ENCODE data around the gene TF.

TF gene

DNA sequence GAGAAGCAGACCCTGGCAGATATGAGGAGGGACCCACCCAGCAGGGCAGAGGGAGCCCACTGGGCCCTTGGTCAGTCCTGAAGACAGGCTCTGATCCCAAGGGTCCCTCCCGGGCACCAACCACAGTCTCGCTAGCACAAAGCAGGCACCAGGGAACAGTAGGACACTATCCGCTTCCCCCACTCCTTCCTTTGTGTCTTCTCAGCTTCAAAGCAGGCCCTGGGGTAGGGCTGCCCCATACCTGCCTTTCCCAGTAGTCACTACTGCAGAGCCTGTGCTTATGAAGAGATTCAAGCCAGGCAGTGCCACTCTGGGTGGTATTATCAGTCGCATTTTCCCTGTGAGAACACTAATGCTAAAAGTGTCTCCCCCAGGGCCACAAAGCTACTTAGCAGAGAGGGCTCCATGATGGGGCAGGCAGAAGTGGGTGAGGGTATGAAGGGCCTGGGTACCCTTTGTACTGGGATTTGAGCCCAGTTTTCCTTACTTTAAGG is 92.2 kb downstream of the TF start:
- no peak for DNase-seq

DNA sequence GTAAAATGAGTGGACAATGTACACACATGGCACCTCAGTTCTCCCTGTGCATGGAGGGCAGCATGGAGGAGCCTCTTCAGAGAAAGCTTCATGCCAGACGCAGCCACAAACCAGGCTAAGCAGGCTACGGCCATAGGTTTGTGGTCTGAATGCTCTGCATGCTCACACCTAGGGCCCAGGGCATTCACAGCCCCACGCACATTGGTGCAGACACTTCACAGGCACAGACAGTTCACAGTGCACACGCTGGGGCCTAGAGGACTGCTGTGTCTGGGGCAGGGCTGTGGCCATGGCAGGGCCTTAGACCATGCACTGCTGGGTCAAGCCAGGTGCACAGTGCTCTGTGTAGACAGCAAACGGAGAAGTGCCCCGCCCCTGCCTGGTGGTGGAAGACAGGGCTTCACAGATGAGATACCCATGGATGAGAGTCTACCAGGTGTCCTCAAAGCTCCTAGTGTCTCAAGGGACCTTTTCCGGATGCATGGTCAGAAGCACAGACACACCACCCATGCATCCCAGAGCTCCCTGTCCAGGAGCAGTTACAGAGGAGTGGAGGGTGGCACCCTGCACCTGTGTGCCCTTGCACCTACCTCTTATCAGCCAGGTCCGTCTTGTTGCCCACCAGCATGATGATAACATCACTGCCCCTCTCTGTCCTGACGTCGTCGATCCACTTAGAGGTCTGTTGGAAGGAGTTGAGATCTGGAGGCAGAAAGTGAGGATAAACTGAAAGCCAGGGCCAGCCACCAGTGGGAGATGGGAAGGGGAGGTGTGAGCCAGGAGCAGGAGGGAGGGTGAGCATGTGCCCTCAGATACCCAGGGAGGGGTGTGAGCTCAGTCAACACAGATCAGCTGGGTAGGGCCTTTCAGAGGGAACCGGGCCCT is 93.0 kb downstream of the TF start:
- DNase-seq: no peak

DNA sequence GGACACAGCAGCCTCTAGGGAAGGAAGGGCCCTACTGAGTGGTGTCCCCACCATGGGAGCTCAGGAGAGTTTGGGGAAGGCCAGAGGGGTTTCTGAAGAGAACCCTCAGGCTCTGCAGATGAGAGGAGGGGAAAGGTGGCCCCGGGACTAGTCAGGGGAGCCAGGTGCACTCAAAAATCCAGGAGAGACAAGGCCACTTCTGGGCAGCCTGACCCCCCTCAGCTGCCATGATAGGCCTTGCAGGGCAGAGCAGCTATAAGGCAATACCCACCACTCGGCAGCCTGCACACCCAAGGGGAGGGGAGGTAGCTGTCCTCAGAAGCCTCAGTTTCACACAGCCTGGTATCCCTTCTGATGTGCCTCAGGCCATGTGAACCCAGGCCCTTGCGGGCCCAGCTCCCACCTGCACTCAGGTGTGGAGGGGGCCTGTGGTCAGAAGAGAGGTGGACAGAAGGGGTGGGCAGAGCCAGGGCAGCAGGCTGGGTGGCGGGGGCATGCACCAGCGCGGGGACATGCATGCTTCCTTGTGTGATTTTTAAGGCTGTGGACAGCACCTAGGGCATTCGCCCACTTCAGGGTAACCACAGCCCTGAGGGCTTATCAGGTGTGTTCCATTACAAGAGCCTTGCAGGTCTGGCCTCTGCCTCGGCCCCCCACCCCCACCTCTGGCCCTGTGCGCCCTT is 94.0 kb downstream of the TF start:
- no peak for DNase-seq

DNA sequence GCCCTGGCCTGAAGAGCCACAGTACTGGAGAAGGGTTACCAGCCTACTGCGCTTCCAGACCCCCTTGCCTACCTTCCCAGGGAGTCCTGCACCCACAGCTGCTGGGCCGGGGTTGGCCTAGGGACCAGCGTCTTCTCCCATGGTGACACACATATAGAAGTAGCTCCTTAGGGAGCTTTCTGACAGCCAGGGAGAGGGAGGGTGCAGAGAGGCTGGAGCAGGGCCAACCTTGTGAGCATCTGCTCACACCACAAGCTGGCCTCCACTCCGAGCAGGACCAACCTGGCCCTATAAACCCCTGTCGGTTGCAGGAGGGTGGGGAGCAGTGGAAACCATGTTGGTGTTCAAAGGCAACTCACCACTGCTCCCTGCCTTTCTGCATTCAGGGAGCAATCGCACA is 94.6 kb downstream of the TF start:
- no peak for DNase-seq

DNA sequence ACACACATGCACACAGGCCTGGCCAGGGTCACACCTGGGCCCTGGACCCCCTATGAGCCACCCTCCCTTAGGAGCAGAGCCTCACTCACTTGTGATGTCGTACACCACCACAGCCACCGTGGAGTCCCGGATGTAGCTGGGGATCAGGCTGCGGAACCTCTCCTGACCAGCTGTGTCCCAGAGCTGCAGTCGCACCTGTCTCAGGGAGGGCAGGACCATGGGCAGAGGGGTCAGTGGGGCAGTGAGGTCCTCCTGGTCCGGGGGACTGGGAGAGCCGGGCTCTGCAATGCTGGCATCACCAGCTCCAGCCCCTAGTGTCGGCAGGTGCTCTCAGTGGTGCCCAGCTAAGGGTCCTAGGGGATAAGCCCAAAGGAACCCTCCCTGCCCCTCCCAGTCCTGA is 95.0 kb downstream of the TF start:
- no peak for DNase-seq

DNA sequence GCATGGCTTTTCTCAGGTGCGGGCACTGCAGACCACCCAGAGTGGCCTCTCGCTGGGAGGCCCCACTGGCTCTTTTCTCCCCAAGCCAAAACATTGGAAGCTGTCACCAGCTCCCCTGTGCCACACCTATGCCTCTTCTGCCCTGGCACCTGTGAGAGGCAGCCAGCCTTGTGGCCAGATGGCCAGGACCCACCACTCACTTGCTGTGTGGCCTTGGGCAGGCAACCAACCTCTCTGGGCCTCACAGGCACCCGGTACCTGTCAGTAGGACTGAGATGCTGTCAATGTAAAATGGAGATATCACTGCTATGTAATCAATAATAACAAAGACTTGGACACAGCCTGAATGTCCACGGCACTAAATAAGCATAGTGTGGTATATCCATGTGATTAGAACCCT is 96.0 kb downstream of the TF start:
- no peak for DNase-seq

DNA sequence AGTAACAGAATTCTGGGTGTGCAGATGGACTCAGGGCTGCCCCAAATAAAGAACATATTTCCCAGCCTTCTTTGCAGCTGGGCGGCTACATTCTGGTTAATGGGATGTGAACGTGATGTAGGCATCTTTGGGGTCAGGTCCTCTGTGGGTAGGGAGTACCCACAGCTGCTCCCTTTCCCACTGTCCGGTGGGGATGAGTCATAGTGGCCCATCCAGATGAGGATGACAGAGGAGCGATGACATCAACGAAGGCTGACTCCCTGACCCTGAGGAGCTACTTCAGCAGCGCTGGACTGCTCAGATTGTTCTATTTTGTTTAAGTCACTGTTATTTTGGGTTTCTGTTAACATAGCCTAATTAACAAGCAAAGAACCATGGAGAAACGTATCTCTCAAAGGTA is 97.4 kb downstream of the TF start:
- no peak for DNase-seq

DNA sequence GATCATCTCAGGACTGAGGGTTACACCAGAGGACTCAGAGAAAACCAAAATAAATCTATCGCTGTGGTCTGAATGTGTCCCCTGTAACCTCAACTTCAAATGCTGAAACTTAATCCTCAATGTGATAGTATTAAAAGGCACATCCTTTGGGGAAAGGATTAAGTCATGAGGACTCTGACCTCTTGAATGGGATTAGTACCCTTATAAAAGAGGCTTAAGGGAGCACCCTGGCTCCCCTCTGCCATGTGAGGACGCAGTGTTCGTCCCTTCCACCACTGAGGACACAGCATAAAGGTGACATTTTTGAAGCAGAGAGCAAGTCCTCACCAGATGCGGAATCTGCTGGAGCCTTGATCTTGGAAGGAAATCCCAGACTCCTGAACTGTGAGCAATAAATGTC is 98.9 kb downstream of the TF start:
- DNase-seq: no peak

Data from NCI-H146 (cell line).